Bronchial epithelial cell (primary cell): ENCODE data around the gene C1orf50. TPM values are rescaled to one million over a fixed set of nuclear protein-coding genes. Genes with fewer than 3 reads are reported as not detected.

Source experiments
- DNase-seq: peaks from one replicate; pipeline ENCODE4 v3.0.0-alpha.2; 2010; ENCODE audit warnings: low read depth
- FAIRE-seq: peaks from 2 replicates; lab custom pipeline; 2011; peaks lifted over from hg19 to GRCh38; lab: Jason Lieb, UNC
- H3K27me3 ChIP-seq: 2 replicates; pipeline ENCODE4 v1.5.1; 2011; ENCODE audit warnings: low read length; ENCODE audit not compliant: control insufficient read depth, insufficient read depth
- H3K36me3 ChIP-seq: 2 replicates; pipeline ENCODE4 v1.5.1; 2011; ENCODE audit warnings: low read length; ENCODE audit not compliant: control insufficient read depth, insufficient read depth
- H3K4me3 ChIP-seq: 2 replicates; pipeline ENCODE4 v1.5.1; 2011; ENCODE audit warnings: mild to moderate bottlenecking, low read depth, low read length, control low read depth
- CTCF ChIP-seq: IDR thresholded peaks from 2 replicates; pipeline ENCODE4 v1.5.1; 2011; ENCODE audit warnings: mild to moderate bottlenecking, moderate library complexity, low read length, control low read depth, inconsistent platforms; ENCODE audit not compliant: insufficient read depth, severe bottlenecking
- total RNA-seq: library from RNA; depleted of rRNA; stranded (reverse); fragments of >200 nt; gene quantifications from 2 replicates; pipeline ENCODE4 v1.2.1, GENCODE V29; 2014

Gene C1orf50
- total RNA-seq, 1 donor from 2014 or later, result 9.0 TPM

- DNase-seq (peak; percentile 64), FAIRE-seq (no peak)
- H3K36me3 ChIP-seq, result no peaks in the 10 kb centered on the region
- peak; percentile 50 for TF ChIP-seq CTCF
- peak overlapping the region; percentile 89 for H3K4me3 ChIP-seq
- H3K27me3 ChIP-seq, result no peaks in the 10 kb centered on the region
These were observed 963 bp upstream of the C1orf50 start for GRCh38 chr1:42765832-42766740.

DNA sequence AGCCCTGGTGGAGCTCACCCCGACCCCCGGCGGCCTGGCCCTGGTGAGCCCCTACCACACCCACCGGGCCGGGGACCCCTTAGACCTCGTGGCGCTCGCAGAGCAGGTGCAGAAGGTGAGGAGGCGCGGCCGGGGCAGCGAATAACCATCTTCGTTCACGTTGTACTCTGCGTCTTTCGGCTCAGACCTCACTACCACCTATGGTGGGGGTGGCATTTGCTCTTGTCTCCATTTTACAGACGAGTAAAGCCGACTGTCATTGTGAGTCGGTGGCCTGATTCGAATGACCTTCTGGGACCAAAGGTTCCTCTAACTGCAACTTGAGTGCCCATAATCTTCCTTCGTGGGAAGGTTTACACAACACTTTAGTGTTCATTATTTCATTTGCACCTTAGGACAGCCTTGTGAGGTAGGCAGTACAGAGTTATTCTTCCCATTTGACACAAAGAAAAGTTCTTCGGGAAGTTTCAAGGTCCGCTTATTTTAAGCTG lies 506 bp downstream of the C1orf50 start:
- H3K27me3 ChIP-seq, result no peaks in the 10 kb centered on the region
- TF ChIP-seq CTCF, result no peak
- no peak for FAIRE-seq
- DNase-seq, result no peak
- no peaks in the 10 kb centered on the region for H3K36me3 ChIP-seq
- peak overlapping the region; percentile 89 for H3K4me3 ChIP-seq

- no peak for TF ChIP-seq CTCF
- no peaks in the 10 kb centered on the region for H3K27me3 ChIP-seq
- H3K4me3 ChIP-seq, result peak overlapping the region; percentile 89
- FAIRE-seq (no peak), DNase-seq (no peak)
- H3K36me3 ChIP-seq, result no peaks in the 10 kb centered on the region
These were observed 1.1 kb downstream of the C1orf50 start for GRCh38 chr1:42768172-42768571.

DNA sequence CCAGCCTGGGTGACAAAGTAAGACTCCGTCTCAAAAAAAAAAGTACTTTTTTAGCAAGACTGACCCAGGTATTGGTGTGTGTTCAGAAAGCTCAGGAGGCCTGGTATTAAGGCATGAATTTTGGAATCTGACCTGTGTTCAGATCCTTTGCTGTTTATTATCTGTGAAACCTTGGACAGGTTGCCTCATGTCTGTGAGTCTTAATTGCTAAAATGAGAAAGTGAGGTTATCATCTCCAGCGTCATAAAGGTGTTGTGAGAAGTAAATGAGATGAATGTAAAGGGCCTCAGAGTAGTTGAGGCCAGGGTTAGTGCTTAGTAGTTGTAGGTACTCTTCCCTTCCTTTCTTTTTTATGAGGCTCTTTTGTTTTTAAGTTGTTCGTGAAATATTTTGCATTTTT lies 2.8 kb downstream of the C1orf50 start:
- H3K4me3 ChIP-seq, result no peak overlapping the region
- H3K36me3 ChIP-seq, result no peaks in the 10 kb centered on the region
- no peak for FAIRE-seq
- TF ChIP-seq CTCF, result no peak
- no peak for DNase-seq
- no peaks in the 10 kb centered on the region for H3K27me3 ChIP-seq

- peaks cover 4% of the 10 kb centered on the region for H3K36me3 ChIP-seq
- H3K27me3 ChIP-seq, result no peaks in the 10 kb centered on the region
- no peak for DNase-seq
- no peak for TF ChIP-seq CTCF
- no peak for FAIRE-seq
- H3K4me3 ChIP-seq, result no peak overlapping the region
These were observed 6.4 kb downstream of the C1orf50 start for GRCh38 chr1:42773420-42773819.
